WTC11 (cell line): ENCODE results near the gene AKAP13.

ENCODE experiments used
- ATF2 ChIP-seq: sonication (generic); formaldehyde crosslinking; IDR thresholded peaks from 2 replicates; pipeline ENCODE4 v1.8.1; 2022; ENCODE audit warnings: low read depth, missing genetic modification reagents, borderline replicate concordance
- CREM ChIP-seq: sonication (generic); formaldehyde crosslinking; IDR thresholded peaks from 2 replicates; pipeline ENCODE4 v1.8.1; 2022; ENCODE audit warnings: mild to moderate bottlenecking, missing genetic modification reagents, moderate library complexity
- ESRRA ChIP-seq: sonication (generic); formaldehyde crosslinking; IDR thresholded peaks from 2 replicates; pipeline ENCODE4 v1.8.1; 2022; ENCODE audit warnings: mild to moderate bottlenecking, missing genetic modification reagents, borderline replicate concordance
- ETV6 ChIP-seq: sonication (generic); formaldehyde crosslinking; IDR thresholded peaks from 2 replicates; pipeline ENCODE4 v1.8.1; 2022; ENCODE audit warnings: mild to moderate bottlenecking, missing genetic modification reagents
- FOXJ3 ChIP-seq: sonication (generic); formaldehyde crosslinking; IDR thresholded peaks from 2 replicates; pipeline ENCODE4 v1.9.0; 2021; ENCODE audit warnings: missing genetic modification reagents, mild to moderate bottlenecking, borderline replicate concordance
- FOXP1 ChIP-seq: sonication (generic); formaldehyde crosslinking; IDR thresholded peaks from 2 replicates; pipeline ENCODE4 v1.8.0; 2022; ENCODE audit warnings: missing genetic modification reagents, mild to moderate bottlenecking, moderate library complexity, borderline replicate concordance
- MAX ChIP-seq: sonication (generic); formaldehyde crosslinking; IDR thresholded peaks from 2 replicates; pipeline ENCODE4 v1.8.0; 2022; ENCODE audit warnings: mild to moderate bottlenecking, missing genetic modification reagents
- NR2C2 ChIP-seq: sonication (generic); formaldehyde crosslinking; IDR thresholded peaks from 2 replicates; pipeline ENCODE4 v1.8.0; 2022; ENCODE audit warnings: mild to moderate bottlenecking, missing genetic modification reagents
- TCF7 ChIP-seq: sonication (generic); formaldehyde crosslinking; IDR thresholded peaks from 2 replicates; pipeline ENCODE4 v1.8.0; 2022; ENCODE audit warnings: mild to moderate bottlenecking, low read depth, missing genetic modification reagents, moderate library complexity
- TEAD4 ChIP-seq: sonication (generic); formaldehyde crosslinking; IDR thresholded peaks from 2 replicates; pipeline ENCODE4 v1.8.0; 2022; ENCODE audit warnings: mild to moderate bottlenecking, missing genetic modification reagents
- ZNF219 ChIP-seq: sonication (generic); formaldehyde crosslinking; IDR thresholded peaks from 2 replicates; pipeline ENCODE4 v1.8.0; 2023; ENCODE audit warnings: missing genetic modification reagents, mild to moderate bottlenecking, borderline replicate concordance
- TF ChIP-seq, protein P1 (sequence below): fragments of 200-600 bp; IDR thresholded peaks from 2 replicates; pipeline ENCODE4 v1.8.0; 2022; ENCODE audit warnings: antibody characterized with exemption
- TF ChIP-seq, protein P2 (sequence below): sonication (generic); formaldehyde crosslinking; IDR thresholded peaks from 2 replicates; pipeline ENCODE4 v1.8.0; 2023; ENCODE audit warnings: mild to moderate bottlenecking, missing genetic modification reagents

DNA sequence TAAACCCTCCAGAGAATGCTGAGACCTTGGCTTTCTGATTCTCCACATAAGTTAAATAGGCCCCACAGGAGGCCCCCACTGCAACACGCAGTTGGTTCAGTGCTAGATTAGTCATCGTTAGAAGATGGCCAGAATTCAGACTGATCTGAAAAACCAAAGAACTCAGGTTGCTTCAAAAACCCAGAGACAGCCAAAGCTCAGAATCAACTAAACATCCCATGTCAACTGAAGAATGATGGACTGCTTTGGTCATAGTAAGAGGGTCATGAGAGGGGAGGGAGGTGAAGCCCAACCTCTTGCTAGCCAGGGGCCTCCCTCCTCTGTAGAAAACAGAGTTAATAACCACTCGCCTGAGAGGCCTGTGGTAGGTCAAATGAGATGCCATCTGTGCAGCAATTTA lies 93.1 kb downstream of the AKAP13 start:
- TF ChIP-seq ETV6 (CRISPR knock-in tag) (no peak), ZNF219 (CRISPR knock-in tag) (no peak), CREM (no peak), TCF7 (CRISPR knock-in tag) (no peak), MAX (CRISPR knock-in tag) (no peak), FOXJ3 (CRISPR knock-in tag) (no peak), NR2C2 (CRISPR knock-in tag) (no peak), TEAD4 (no peak), FOXP1 (CRISPR knock-in tag) (no peak), ESRRA (CRISPR knock-in tag) (no peak), ATF2 (CRISPR knock-in tag) (no peak)
- TF ChIP-seq, protein P1, sequence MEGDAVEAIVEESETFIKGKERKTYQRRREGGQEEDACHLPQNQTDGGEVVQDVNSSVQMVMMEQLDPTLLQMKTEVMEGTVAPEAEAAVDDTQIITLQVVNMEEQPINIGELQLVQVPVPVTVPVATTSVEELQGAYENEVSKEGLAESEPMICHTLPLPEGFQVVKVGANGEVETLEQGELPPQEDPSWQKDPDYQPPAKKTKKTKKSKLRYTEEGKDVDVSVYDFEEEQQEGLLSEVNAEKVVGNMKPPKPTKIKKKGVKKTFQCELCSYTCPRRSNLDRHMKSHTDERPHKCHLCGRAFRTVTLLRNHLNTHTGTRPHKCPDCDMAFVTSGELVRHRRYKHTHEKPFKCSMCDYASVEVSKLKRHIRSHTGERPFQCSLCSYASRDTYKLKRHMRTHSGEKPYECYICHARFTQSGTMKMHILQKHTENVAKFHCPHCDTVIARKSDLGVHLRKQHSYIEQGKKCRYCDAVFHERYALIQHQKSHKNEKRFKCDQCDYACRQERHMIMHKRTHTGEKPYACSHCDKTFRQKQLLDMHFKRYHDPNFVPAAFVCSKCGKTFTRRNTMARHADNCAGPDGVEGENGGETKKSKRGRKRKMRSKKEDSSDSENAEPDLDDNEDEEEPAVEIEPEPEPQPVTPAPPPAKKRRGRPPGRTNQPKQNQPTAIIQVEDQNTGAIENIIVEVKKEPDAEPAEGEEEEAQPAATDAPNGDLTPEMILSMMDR = no peak
- TF ChIP-seq, protein P2, sequence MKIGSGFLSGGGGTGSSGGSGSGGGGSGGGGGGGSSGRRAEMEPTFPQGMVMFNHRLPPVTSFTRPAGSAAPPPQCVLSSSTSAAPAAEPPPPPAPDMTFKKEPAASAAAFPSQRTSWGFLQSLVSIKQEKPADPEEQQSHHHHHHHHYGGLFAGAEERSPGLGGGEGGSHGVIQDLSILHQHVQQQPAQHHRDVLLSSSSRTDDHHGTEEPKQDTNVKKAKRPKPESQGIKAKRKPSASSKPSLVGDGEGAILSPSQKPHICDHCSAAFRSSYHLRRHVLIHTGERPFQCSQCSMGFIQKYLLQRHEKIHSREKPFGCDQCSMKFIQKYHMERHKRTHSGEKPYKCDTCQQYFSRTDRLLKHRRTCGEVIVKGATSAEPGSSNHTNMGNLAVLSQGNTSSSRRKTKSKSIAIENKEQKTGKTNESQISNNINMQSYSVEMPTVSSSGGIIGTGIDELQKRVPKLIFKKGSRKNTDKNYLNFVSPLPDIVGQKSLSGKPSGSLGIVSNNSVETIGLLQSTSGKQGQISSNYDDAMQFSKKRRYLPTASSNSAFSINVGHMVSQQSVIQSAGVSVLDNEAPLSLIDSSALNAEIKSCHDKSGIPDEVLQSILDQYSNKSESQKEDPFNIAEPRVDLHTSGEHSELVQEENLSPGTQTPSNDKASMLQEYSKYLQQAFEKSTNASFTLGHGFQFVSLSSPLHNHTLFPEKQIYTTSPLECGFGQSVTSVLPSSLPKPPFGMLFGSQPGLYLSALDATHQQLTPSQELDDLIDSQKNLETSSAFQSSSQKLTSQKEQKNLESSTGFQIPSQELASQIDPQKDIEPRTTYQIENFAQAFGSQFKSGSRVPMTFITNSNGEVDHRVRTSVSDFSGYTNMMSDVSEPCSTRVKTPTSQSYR = no peak
